T-helper 17 cell (primary cell): ENCODE measurements around the gene MYBBP1A. TPM values are rescaled to one million over a fixed set of nuclear protein-coding genes. Genes with fewer than 3 reads are reported as not detected.
A peak's percentile ranks its signal among the peaks of the same experiment; 100 is the strongest.

Experiments used
- ATAC-seq: fragments of 150-1000 bp; cut with Tn5 transposase; 2 replicates; pipeline ENCODE4 v1.10.0; 2021; ENCODE audit warnings: mild to moderate bottlenecking, moderate library complexity
- DNase-seq, 3 donors: peaks; one replicate each; pipeline versions ENCODE4 v3.0.0 to v3.0.0-alpha.2; 2020 to 2021
- H3K9me3 ChIP-seq: one replicate; pipeline ENCODE4 v1.7.0; 2013; ENCODE audit warnings: low read length, mild to moderate bottlenecking; ENCODE audit not compliant: control insufficient read depth, poor library complexity, severe bottlenecking
- H3K27ac Mint-ChIP-seq: one replicate; pipeline ENCODE4 v1.8.0; 2022; ENCODE audit warnings: mild to moderate bottlenecking, moderate library complexity, mixed read lengths
- H3K27me3 Mint-ChIP-seq: one replicate; pipeline ENCODE4 v1.8.0; 2022; ENCODE audit warnings: mixed read lengths
- H3K36me3 Mint-ChIP-seq: one replicate; pipeline ENCODE4 v1.8.0; 2022; ENCODE audit warnings: low read depth, mixed read lengths
- H3K4me1 Mint-ChIP-seq: one replicate; pipeline ENCODE4 v1.8.0; 2022; ENCODE audit warnings: mild to moderate bottlenecking, mixed read lengths
- H3K4me3 Mint-ChIP-seq: one replicate; pipeline ENCODE4 v1.8.0; 2022; ENCODE audit warnings: mild to moderate bottlenecking, moderate library complexity, mixed read lengths
- total RNA-seq, 4 donors: library from RNA in 2 of 4; stranded (reverse) in 2 of 4; gene quantifications; one replicate each; pipeline ENCODE4 v1.2.3 and lab custom pipeline; 2022 to 2026

Gene MYBBP1A
- total RNA-seq, 2 donors from 2014 or later, result 63.8 to 64.4 TPM

DNA sequence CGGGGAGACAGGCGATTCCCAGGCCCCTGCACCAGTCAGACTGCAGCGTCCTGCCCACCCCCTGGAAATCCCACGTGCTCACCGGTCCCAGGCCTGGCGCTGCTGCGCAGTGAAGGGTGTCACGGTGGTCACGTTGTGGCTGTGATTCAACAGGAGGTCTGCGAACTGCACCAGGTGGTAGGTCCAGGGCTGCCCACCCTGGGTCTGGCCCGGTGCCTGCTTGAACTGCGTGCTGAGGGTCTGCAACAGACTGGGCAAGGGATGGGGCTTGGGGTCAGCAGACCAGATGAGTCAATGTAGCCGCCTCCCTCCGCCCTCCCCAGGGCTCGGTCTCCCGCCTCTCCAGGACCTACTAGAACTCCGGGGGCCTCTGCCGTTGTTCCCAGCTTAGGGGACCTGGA, 7.1 kb downstream of the MYBBP1A start:
- no peaks in the 10 kb centered on the region for H3K27me3 Mint-ChIP-seq
- H3K36me3 Mint-ChIP-seq, result no peaks in the 10 kb centered on the region
- DNase-seq, result no peak
- no peak overlapping the region for H3K4me3 Mint-ChIP-seq
- no peaks in the 10 kb centered on the region for H3K9me3 ChIP-seq
- no peak for ATAC-seq
- H3K4me1 Mint-ChIP-seq, result peaks cover 2% of the 10 kb centered on the region
- H3K27ac Mint-ChIP-seq, result no peak overlapping the region

DNA sequence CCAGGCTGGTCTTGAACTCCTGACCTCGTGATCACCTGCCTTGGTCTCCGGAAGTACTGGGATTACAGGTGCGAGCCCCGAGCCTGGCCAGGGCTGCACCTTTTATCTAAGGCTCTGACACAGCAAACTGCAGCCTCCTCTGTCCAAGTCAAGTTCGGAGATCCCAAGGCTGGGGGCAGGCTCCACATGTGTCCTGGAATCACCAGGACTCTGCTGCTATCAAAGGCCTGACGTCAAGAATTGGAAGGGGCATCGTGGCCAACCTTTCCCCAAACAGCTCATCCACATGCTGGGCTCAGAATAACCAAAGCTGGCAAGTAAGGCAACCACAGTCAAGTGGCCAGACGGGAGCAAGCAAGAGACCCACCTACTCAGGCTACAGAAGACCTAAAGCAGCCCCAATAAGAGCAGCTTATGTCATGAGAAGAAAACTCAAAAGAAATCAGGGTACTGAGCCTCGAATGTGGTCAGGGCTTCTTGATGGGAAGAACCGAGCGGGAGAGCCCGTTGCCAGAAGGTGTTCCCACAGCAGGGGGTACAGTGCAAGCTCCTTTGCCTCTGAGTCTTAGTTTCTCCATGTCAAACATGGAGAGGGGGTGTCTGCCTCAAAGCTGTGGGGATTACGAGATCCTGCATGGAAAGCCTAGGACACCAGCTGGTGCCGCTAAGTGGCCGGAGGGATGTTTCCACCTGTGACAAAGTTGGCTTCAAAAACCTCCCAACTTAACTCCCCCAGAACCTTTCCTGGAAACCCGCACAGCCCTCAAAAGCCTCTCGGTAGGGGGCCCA, 7.9 kb downstream of the MYBBP1A start:
- Mint-ChIP-seq H3K27me3 (no peaks in the 10 kb centered on the region), H3K4me3 (no peak overlapping the region), H3K4me1 (peaks cover 2% of the 10 kb centered on the region), H3K27ac (peak overlapping the region; percentile 56), H3K36me3 (no peaks in the 10 kb centered on the region)
- no peak for DNase-seq
- H3K9me3 ChIP-seq, result no peaks in the 10 kb centered on the region
- ATAC-seq, result no peak

DNA sequence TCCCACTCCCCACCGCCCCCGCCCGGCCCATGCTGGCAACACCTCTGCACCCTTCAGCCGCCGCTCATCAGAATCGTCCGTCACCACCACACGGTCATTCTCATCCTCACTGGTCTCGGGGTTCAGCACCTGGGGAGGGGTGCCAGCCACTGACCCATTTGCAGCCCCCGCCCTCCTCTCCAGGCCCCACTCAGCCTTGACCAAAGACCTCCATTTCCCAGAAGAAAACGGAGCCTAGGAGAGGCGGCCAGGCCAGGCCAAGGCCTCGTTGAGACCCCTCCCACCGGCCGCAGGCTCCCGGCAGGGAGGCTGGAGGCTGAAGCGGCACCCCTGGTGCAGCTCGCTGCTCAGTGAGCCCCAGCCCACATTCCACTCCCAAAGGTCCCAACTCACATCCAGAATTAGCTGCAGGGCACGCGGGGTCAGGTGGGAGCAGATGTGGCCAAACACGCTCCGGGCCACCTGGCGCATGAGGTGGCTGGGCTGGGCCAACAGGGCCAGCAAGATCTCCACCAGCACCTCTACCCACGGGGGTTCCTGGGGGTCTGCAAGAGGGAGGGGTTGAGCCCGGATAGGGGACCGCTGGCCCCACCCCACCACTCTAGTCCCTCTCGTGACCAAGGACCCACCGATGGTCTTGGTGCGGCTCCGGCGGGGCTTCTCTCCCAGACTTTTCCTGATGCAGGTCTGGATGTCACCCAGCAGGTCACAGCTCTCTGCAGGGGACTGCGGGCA, 9.8 kb downstream of the MYBBP1A start:
- H3K4me1 Mint-ChIP-seq, result no peaks in the 10 kb centered on the region
- no peak overlapping the region for H3K27ac Mint-ChIP-seq
- H3K9me3 ChIP-seq, result no peaks in the 10 kb centered on the region
- H3K27me3 Mint-ChIP-seq, result no peaks in the 10 kb centered on the region
- ATAC-seq (no peak), DNase-seq (no peak)
- peaks cover 4% of the 10 kb centered on the region for H3K36me3 Mint-ChIP-seq
- H3K4me3 Mint-ChIP-seq, result no peak overlapping the region

DNA sequence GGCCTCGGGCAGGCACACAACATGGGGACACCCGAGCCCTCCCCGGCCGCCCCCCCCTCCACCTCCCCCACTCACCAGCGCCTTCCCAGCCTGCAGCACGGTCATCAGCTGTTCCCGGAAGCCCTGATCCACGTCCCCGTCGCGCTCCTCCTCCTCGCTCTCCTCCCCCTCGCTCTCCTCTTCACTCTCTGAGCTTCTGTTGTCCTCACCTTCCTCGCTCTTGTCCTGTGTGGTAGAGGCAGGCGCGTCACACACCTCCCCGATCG, 10.3 kb downstream of the MYBBP1A start:
- ATAC-seq (no peak), DNase-seq (no peak)
- no peaks in the 10 kb centered on the region for H3K4me1 Mint-ChIP-seq
- no peaks in the 10 kb centered on the region for H3K27me3 Mint-ChIP-seq
- no peaks in the 10 kb centered on the region for H3K9me3 ChIP-seq
- H3K27ac Mint-ChIP-seq, result no peak overlapping the region
- H3K4me3 Mint-ChIP-seq, result no peak overlapping the region
- H3K36me3 Mint-ChIP-seq, result peaks cover 4% of the 10 kb centered on the region

DNA sequence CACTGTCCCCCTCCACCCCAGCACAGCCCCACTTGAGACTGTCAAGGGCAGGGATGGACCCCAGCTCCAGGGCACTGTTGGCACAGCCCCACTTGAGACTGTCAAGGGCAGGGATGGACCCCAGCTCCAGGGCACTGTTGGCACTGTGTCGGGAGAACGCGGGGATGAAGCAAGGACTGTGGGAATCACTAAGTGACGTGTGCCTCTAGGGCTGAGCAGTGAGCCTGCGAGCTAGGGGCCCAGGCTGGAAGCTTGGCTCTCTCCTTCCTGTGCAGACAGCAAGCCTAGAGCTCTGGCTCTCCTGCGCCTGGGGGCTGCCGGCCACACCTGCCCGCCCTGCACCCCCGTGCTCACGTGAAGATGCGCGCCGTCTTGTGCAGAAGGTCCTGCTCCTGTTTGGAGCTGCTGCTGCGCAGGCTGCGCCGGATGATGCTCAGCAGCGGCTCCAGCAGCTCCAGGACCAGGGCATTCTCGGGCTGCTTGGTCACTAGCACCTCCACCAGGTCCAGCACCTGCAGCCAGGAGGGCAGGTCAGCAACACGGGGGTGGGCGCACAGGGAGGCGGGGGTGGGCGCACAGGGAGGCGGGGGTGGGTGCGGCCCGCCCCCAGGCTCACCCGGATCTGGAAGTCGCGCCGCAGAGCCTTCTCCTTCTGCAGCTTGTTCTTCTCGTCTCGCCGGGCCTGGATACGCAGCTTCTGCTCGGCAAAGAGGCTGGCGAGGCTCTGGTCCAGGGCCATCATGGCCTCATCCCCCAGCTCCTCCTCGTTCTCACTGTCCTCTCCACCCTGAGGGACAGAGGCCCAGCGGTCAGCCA, 10.8 kb downstream of the MYBBP1A start:
- H3K9me3 ChIP-seq, result no peaks in the 10 kb centered on the region
- ATAC-seq (no peak), DNase-seq (no peak)
- Mint-ChIP-seq H3K4me1 (no peaks in the 10 kb centered on the region), H3K4me3 (no peak overlapping the region), H3K27me3 (no peaks in the 10 kb centered on the region), H3K27ac (no peak overlapping the region), H3K36me3 (peaks cover 4% of the 10 kb centered on the region)

DNA sequence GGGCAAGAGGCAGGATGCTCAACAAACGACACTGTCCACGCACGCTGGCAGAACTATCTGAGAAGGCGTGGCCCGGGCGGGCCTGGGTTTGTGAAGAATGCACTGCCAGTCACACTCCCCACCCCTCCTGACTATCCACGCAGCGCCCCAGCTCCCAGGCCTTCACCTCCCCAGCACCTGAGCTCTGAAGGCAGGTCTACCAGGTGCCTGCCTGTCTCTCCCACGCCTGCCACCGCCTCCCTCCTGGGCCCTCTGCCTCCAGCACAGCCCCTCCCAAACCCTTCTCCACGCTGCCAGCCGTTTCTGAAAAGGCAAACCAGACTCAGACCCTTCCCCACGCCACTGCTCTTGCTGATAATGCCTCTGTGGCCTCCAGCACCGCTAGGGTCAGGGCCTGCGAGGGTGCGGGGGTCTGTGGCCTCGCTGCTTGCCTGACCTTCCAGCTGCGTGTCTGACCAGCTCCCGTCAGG, 11.6 kb downstream of the MYBBP1A start:
- Mint-ChIP-seq H3K27ac (no peak overlapping the region), H3K36me3 (peaks cover 4% of the 10 kb centered on the region), H3K4me1 (no peaks in the 10 kb centered on the region), H3K4me3 (no peak overlapping the region), H3K27me3 (no peaks in the 10 kb centered on the region)
- no peaks in the 10 kb centered on the region for H3K9me3 ChIP-seq
- DNase-seq (no peak), ATAC-seq (no peak)

DNA sequence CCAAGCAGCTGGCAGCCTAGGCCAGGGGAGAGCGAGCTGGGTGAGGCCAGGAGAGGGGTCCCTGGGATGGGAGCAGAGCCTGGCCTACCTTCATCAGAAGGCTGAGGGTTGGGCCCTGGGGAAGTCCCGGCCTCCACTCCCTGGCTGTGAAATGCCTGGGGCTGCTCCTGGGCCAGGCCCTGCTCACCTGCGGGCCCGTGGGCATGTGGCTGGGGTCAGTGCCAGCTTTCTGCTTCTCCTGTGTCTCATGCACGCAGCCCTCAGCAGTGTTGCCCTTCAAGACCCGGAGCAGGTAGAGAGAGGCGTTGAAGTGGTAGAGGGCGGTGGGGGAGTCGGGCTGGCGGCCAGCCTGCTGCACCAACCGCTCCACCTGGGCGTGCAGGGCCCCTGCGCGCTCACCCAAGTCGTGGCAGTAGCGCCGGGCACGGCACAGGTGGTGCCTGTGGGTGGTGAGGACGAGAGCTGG, 12.4 kb downstream of the MYBBP1A start:
- DNase-seq, result no peak
- no peaks in the 10 kb centered on the region for H3K4me1 Mint-ChIP-seq
- no peak overlapping the region for H3K27ac Mint-ChIP-seq
- H3K27me3 Mint-ChIP-seq, result no peaks in the 10 kb centered on the region
- H3K9me3 ChIP-seq, result no peaks in the 10 kb centered on the region
- peaks cover 4% of the 10 kb centered on the region for H3K36me3 Mint-ChIP-seq
- no peak overlapping the region for H3K4me3 Mint-ChIP-seq
- no peak for ATAC-seq

DNA sequence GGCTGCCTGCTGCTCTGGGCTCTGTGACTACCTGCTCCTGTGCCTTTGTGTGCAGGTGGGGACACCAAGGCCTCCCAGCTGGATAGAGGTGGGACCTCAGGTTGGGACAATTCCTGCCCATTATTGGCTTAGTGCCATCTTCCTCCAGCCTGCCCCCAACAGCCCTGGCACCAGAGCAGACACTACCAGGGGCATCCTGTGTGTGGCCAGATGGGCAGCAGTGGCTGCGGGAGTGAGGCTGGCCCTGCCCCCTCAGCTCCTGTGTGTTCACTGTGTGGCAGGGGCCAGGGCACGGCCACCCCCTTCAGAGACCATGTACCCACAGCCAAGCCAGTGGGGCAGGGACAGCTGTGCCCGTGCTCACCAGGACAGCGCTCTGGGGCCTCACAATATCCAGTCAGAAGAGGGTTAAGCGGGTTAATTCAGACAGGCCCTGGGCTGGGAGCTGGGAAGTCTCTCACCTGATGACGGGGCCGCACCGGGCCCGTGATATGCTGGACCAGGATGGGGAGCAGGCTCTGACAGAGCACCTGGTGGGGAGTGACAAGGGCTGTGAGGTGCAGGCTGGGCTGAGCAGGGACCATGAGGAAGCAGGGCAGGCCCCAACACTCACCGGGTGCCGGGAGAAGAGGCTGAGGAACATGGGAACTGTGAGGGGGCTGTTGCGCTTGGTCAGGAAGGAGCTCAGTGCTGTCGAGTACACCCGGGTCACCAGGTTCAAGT, 13.0 kb downstream of the MYBBP1A start:
- no peaks in the 10 kb centered on the region for H3K27me3 Mint-ChIP-seq
- no peak for DNase-seq
- peaks cover 4% of the 10 kb centered on the region for H3K36me3 Mint-ChIP-seq
- ATAC-seq, result no peak
- H3K4me1 Mint-ChIP-seq, result no peaks in the 10 kb centered on the region
- H3K27ac Mint-ChIP-seq, result no peak overlapping the region
- H3K4me3 Mint-ChIP-seq, result no peak overlapping the region
- H3K9me3 ChIP-seq, result no peaks in the 10 kb centered on the region

DNA sequence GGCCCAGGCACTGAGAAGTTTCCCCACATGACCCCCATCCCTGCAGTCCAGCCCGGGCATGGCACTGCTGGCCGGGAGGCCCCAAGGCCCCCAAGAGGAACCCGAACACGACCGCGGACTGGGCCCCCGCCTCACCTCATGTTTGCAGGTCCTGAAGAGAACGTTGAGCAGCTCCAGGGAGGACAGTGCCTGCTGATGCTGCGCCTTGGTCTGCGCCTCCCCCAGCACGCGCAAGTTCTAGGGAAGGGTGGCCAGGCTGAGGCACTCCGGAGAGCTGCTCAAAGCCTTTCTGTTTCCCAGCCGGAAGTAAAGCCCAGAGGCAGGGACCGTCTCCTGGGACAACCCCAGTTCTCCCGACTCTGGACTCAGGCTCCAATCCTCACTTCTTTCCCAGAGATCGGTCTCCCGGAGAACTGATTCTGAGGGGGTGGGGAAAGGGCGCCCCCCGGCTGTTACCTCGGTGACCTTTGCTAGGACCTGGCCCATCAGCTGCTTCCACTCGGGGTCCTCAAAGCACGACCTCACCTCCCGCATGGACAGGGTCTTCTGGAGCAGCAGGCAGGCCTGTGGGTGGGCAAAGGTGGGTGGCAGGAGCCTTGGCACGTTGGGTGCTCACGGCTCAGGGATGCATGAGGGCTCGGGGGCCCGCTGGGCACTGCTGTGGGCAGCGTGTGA, 13.7 kb downstream of the MYBBP1A start:
- no peaks in the 10 kb centered on the region for H3K27me3 Mint-ChIP-seq
- no peak overlapping the region for H3K27ac Mint-ChIP-seq
- no peak for DNase-seq
- peaks cover 2% of the 10 kb centered on the region for H3K4me1 Mint-ChIP-seq
- no peaks in the 10 kb centered on the region for H3K9me3 ChIP-seq
- no peak overlapping the region for H3K4me3 Mint-ChIP-seq
- no peak for ATAC-seq
- peaks cover 4% of the 10 kb centered on the region for H3K36me3 Mint-ChIP-seq

DNA sequence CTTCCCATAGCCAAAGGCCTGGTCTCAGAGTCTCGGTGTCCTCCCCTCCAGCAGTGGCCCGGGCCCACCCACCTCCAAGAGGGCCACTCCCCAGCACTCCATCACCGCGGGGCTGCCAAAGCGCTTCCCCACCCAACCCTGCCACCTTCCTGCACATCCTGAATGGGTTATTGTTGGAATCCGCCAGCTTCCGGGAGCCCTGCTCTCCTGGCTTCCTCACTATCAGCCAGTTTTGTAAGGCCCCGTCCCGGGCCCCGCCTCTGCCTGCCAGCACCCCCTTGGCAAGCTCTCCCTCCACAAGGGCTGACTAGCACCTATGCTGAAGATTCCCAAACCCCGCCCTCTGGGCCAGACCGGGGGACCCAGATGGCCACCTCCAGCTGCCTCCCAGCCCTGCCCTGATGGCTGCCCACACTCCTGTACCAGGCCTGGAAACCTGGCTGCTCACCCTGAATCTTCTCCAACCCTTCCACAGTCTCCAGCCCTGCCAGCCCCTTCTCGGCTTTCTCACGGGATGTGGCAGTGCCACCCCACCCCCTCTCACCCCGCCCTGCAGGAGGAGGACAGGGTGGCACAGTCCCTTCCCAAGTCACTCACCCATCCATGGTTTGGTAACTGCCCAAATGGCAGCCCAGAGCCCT, 14.4 kb downstream of the MYBBP1A start:
- no peaks in the 10 kb centered on the region for H3K9me3 ChIP-seq
- H3K4me1 Mint-ChIP-seq, result peaks cover 2% of the 10 kb centered on the region
- DNase-seq (no peak), ATAC-seq (no peak)
- H3K27ac Mint-ChIP-seq, result no peak overlapping the region
- no peaks in the 10 kb centered on the region for H3K27me3 Mint-ChIP-seq
- peaks cover 4% of the 10 kb centered on the region for H3K36me3 Mint-ChIP-seq
- no peak overlapping the region for H3K4me3 Mint-ChIP-seq

DNA sequence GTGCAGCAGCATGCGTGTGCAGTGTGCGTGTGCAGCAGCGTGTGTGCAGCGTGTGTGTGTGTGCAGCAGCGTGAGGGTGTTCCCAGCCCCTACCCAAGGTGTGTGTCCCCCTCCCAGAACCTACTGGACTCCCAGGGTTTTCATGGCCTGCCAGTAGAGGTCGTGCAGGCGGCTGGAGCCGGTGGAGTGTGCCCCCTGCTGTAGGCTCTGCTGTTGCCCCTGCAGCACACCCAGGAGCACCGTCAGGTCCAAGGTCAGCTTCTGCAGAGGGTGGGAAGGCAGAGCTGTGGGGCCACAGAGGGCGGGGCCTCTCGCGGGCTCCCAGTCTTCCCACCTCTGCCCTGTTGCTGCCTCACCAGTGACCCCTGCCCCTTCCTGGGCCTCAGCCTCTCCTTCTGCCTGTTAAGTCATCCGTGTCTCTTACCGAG, 14.9 kb downstream of the MYBBP1A start:
- Mint-ChIP-seq H3K27ac (peak overlapping the region; percentile 60), H3K4me3 (no peak overlapping the region), H3K36me3 (peaks cover 4% of the 10 kb centered on the region), H3K4me1 (peaks cover 8% of the 10 kb centered on the region), H3K27me3 (no peaks in the 10 kb centered on the region)
- ATAC-seq (no peak), DNase-seq (no peak)
- H3K9me3 ChIP-seq, result no peaks in the 10 kb centered on the region

DNA sequence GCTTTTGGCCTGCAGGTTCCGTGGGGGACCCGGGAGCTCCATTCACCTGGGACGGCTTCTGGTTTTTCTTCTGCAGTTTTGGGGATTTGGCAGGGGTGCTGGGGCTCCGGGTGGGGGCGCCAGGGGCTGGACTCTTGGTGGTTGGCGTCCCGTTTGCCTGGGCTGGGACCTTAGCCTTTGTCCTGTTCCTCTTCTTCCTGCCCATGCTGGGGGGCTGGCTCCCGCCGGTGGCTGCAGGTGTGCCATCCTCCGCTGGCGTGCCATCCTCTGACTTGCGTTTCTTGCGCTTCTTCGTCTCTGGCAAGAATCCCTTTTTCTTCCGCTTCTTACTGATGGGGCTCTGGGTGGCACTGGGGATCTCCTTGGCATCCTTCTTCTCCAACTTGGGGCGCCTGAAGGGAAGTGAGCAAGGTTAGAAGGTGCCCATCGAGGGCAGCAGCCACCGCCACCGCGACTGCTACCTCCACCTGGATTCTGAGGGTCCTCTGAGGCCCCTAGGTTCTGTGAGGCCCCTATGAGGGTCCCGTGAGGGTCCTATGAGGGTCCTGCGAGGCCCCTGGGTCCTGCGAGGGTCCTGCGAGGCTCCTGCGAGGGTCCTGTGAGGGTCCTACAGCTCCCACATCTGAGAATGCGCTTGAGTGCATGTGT, 15.5 kb downstream of the MYBBP1A start:
- DNase-seq (no peak), ATAC-seq (no peak)
- H3K27ac Mint-ChIP-seq, result peak overlapping the region; percentile 60
- peak overlapping the region; percentile 55 for H3K4me3 Mint-ChIP-seq
- H3K36me3 Mint-ChIP-seq, result peaks cover 4% of the 10 kb centered on the region
- H3K27me3 Mint-ChIP-seq, result no peaks in the 10 kb centered on the region
- no peaks in the 10 kb centered on the region for H3K9me3 ChIP-seq
- H3K4me1 Mint-ChIP-seq, result peaks cover 8% of the 10 kb centered on the region
